ENCODE measurements around the gene C6orf58. TPM values are rescaled to one million over a fixed set of nuclear protein-coding genes. Genes with fewer than 3 reads are reported as not detected.

Gene C6orf58
- polyA plus RNA-seq, 1 donor from 2014 or later = 0.97 TPM

Other genes with a start within 250 kb of the C6orf58 start
- 95.7 and 116 TPM in 2 replicates for gene ECHDC1, start 233.6 kb upstream of the C6orf58 start, polyA plus RNA-seq
- gene KIAA0408, start 117.8 kb upstream of the C6orf58 start, polyA plus RNA-seq = 109 and 156 TPM in 2 replicates